HUES64 (cell line): Measurements from ENCODE around the gene ELP6.
"Not testable (repeated sequence)": the region's sequence is repeated elsewhere in the genome, so short reads cannot be mapped to it uniquely, and the experiment has no call there.

Experiments
- H3K27ac ChIP-seq: 2 replicates; pipeline ENCODE4 v1.7.0; 2013; ENCODE audit warnings: low read depth, low read length, inconsistent platforms
- H3K27me3 ChIP-seq: 2 replicates; pipeline ENCODE4 v1.6.1; 2013; ENCODE audit warnings: mild to moderate bottlenecking, low read length; ENCODE audit not compliant: insufficient read depth
- H3K36me3 ChIP-seq: 2 replicates; pipeline ENCODE4 v1.6.1; 2013; ENCODE audit warnings: mild to moderate bottlenecking, low read length; ENCODE audit not compliant: insufficient read depth
- H3K4me1 ChIP-seq: 2 replicates; pipeline ENCODE4 v1.6.1; 2013; ENCODE audit warnings: mild to moderate bottlenecking, low read length, moderate library complexity; ENCODE audit not compliant: insufficient read depth
- H3K4me3 ChIP-seq: 2 replicates; pipeline ENCODE4 v1.5.1; 2013; ENCODE audit warnings: mild to moderate bottlenecking, low read length, moderate library complexity
- H3K9ac ChIP-seq: 2 replicates; pipeline ENCODE4 v1.6.1; 2013; ENCODE audit warnings: mild to moderate bottlenecking, low read depth, low read length
- H3K9me3 ChIP-seq: 2 replicates; pipeline ENCODE4 v1.6.1; 2013; ENCODE audit warnings: low read depth, low read length; ENCODE audit not compliant: insufficient read depth
- WGBS: fragments of 150-250, 120-280 bp; methylation state at CpG from one replicate; pipeline ENCODE4 v1.1.7; 2013; ENCODE audit warnings: missing lambda C conversion rate; 5-methylcytosine and 5-hydroxymethylcytosine counted together

Gene ELP6

GRCh38 chr3:47504113-47504512, 9.4 kb downstream of the ELP6 start:
- 92% methylated on average over 7 of the region's 7 CpGs for WGBS
- Histone ChIP-seq H3K9me3 (no peaks in the 10 kb centered on the region), H3K36me3 (peaks cover 61% of the 10 kb centered on the region)

GRCh38 chr3:47503033-47503432, 10.5 kb downstream of the ELP6 start:
- Histone ChIP-seq H3K4me1 (no peaks in the 10 kb centered on the region), H3K36me3 (peaks cover 64% of the 10 kb centered on the region), H3K27ac (no peak overlapping the region), H3K9me3 (no peaks in the 10 kb centered on the region), H3K27me3 (no peaks in the 10 kb centered on the region), H3K4me3 (no peak overlapping the region), H3K9ac (no peak overlapping the region)
- 96% methylated on average over 2 of the region's 2 CpGs for WGBS

More at GRCh38 chr3:47504113-47504512, 9.4 kb downstream of the ELP6 start:
- Histone ChIP-seq H3K4me3 (no peak overlapping the region), H3K27ac (no peak overlapping the region), H3K9ac (no peak overlapping the region), H3K4me1 (no peaks in the 10 kb centered on the region), H3K27me3 (no peaks in the 10 kb centered on the region)

GRCh38 chr3:47496892-47497291, 16.6 kb downstream of the ELP6 start:
- Histone ChIP-seq H3K4me1 (no peaks in the 10 kb centered on the region), H3K27ac (no peak overlapping the region), H3K27me3 (no peaks in the 10 kb centered on the region), H3K36me3 (peaks cover 74% of the 10 kb centered on the region), H3K9me3 (no peaks in the 10 kb centered on the region), H3K9ac (no peak overlapping the region), H3K4me3 (no peak overlapping the region)

GRCh38 chr3:47495886-47496285, 17.6 kb downstream of the ELP6 start:
- 97% methylated on average over 8 of the region's 8 CpGs for WGBS
- H3K4me1 ChIP-seq, result no peaks in the 10 kb centered on the region
- no peak overlapping the region for H3K4me3 ChIP-seq
- no peaks in the 10 kb centered on the region for H3K27me3 ChIP-seq
- no peaks in the 10 kb centered on the region for H3K9me3 ChIP-seq
- no peak overlapping the region for H3K9ac ChIP-seq
- peaks cover 64% of the 10 kb centered on the region for H3K36me3 ChIP-seq
- H3K27ac ChIP-seq, result no peak overlapping the region

GRCh38 chr3:47495111-47495510, 18.4 kb downstream of the ELP6 start:
- Histone ChIP-seq H3K4me3 (no peak overlapping the region), H3K36me3 (peaks cover 57% of the 10 kb centered on the region), H3K27ac (no peak overlapping the region), H3K9me3 (no peaks in the 10 kb centered on the region), H3K27me3 (no peaks in the 10 kb centered on the region), H3K9ac (no peak overlapping the region), H3K4me1 (no peaks in the 10 kb centered on the region)
- 90% methylated on average over 4 of the region's 4 CpGs for WGBS

GRCh38 chr3:47491777-47492176, 21.7 kb downstream of the ELP6 start:
- Histone ChIP-seq H3K9ac (no peak overlapping the region), H3K4me1 (no peaks in the 10 kb centered on the region), H3K9me3 (no peaks in the 10 kb centered on the region), H3K27me3 (no peaks in the 10 kb centered on the region), H3K27ac (no peak overlapping the region), H3K36me3 (peaks cover 34% of the 10 kb centered on the region), H3K4me3 (no peak overlapping the region)
- WGBS, result 89% methylated on average over 12 of the region's 12 CpGs

GRCh38 chr3:47491186-47491585, 22.3 kb downstream of the ELP6 start:
- no peaks in the 10 kb centered on the region for H3K27me3 ChIP-seq
- 94% methylated on average over 3 of the region's 3 CpGs for WGBS
- H3K27ac ChIP-seq, result no peak overlapping the region
- no peaks in the 10 kb centered on the region for H3K4me1 ChIP-seq
- no peaks in the 10 kb centered on the region for H3K9me3 ChIP-seq
- no peak overlapping the region for H3K4me3 ChIP-seq
- no peak overlapping the region for H3K9ac ChIP-seq
- H3K36me3 ChIP-seq, result peaks cover 28% of the 10 kb centered on the region

GRCh38 chr3:47487265-47487664, 26.2 kb downstream of the ELP6 start:
- Histone ChIP-seq H3K9me3 (no peaks in the 10 kb centered on the region), H3K27me3 (no peaks in the 10 kb centered on the region), H3K27ac (no peak overlapping the region), H3K4me3 (no peak overlapping the region), H3K36me3 (peaks cover 3% of the 10 kb centered on the region), H3K9ac (no peak overlapping the region), H3K4me1 (peaks cover 3% of the 10 kb centered on the region)
- WGBS, result 95% methylated on average over 2 of the region's 2 CpGs

- peaks cover 3% of the 10 kb centered on the region; the same call in 1 of the 2 replicates for H3K36me3 ChIP-seq
- no peak overlapping the region for H3K27ac ChIP-seq
- H3K4me1 ChIP-seq, result peaks cover 12% of the 10 kb centered on the region
- no peaks in the 10 kb centered on the region for H3K27me3 ChIP-seq
- H3K9me3 ChIP-seq, result no peaks in the 10 kb centered on the region
- no peak overlapping the region for H3K4me3 ChIP-seq
- H3K9ac ChIP-seq, result no peak overlapping the region
- 90% methylated on average over 1 of the region's 3 CpGs for WGBS
Measured at GRCh38 chr3:47485812-47486211, 27.7 kb downstream of the ELP6 start.

- Histone ChIP-seq H3K9ac (peak overlapping the region; percentile 60), H3K36me3 (no peaks in the 10 kb centered on the region; the same call in 1 of the 2 replicates), H3K9me3 (no peaks in the 10 kb centered on the region), H3K4me3 (peak overlapping the region; percentile 42), H3K27ac (peak overlapping the region; percentile 96), H3K4me1 (peaks cover 20% of the 10 kb centered on the region), H3K27me3 (no peaks in the 10 kb centered on the region)
- WGBS, result 8% methylated on average over 2 of the region's 2 CpGs
Measured at GRCh38 chr3:47482366-47482765, 31.1 kb downstream of the ELP6 start.

GRCh38 chr3:47481763-47482162, 31.7 kb downstream of the ELP6 start:
- WGBS, result 4% methylated on average over 3 of the region's 4 CpGs
- H3K36me3 ChIP-seq, H3K27me3 ChIP-seq, H3K9me3 ChIP-seq: not testable (repeated sequence)
- peak overlapping the region; percentile 96 for H3K27ac ChIP-seq
- peak overlapping the region; percentile 60 for H3K9ac ChIP-seq
- peak overlapping the region; percentile 42 for H3K4me3 ChIP-seq
- peaks cover 20% of the 10 kb centered on the region for H3K4me1 ChIP-seq

GRCh38 chr3:47480267-47480666, 33.2 kb downstream of the ELP6 start:
- H3K4me1 ChIP-seq, result peaks cover 20% of the 10 kb centered on the region
- H3K36me3 ChIP-seq, H3K27ac ChIP-seq, H3K9me3 ChIP-seq, H3K27me3 ChIP-seq, H3K9ac ChIP-seq, H3K4me3 ChIP-seq: not testable (repeated sequence)
- WGBS, result 93% methylated on average over 6 of the region's 6 CpGs
